ENCODE results near the gene ZNF227. TPM values are rescaled to one million over a fixed set of nuclear protein-coding genes. Genes with fewer than 3 reads are reported as not detected.

The ZNF227 gene
- total and polyA plus RNA-seq, 2 donors (not counting 3 experiments of a cell fraction or from before 2014, with no cell fraction given): 3.4 to 17.8 TPM

DNA sequence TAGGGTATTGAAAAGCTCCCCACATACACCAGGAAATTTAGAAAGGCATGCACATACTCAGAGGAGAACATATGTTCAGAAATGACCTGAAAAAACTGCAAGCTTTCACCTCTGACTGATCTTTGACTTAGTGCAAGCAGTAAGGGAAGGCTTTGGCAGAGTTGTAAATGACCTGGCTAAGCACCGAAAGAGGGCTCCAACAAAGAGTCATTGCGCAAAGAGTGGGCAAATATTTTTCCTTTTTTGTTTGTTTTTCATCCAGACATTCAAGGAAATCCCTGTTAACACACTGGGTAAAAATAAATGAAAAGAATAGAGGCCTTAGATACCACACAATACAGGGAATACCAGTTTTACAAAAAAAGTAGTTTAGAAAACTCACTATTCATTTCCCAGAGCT is 42.2 kb downstream of the ZNF227 start:
- Histone ChIP-seq H2AFZ (ENCODE audit: low read depth, low read length) (no peak overlapping the region), H3K9me3 (replicated peaks; ENCODE audit: control insufficient read depth, insufficient read depth, low read length) (no peaks in the 10 kb centered on the region), H3K9me1 (replicated peaks; ENCODE audit: control insufficient read depth, extremely low read depth, insufficient read depth, low read length) (no peaks in the 10 kb centered on the region), H3K9ac (replicated peaks; ENCODE audit: extremely low read depth, insufficient read depth, low read length) (no peak overlapping the region), H3K4me2 (ENCODE audit: insufficient read depth, low read length) (no peak overlapping the region), H3K27me3 (ENCODE audit: control insufficient read depth in 2 of 2, insufficient read depth in 2 of 2, low read length in 2 of 2) (no peaks in the 10 kb centered on the region), H3K4me3 (replicated peaks in 1 of 3; ENCODE audit: insufficient read depth in 1 of 3, low read depth in 1 of 3, low read length in 3 of 3) (no peak overlapping the region), H3K4me1 (ENCODE audit: control insufficient read depth, extremely low read depth, insufficient read depth, low read length) (no peaks in the 10 kb centered on the region), H4K20me1 (replicated peaks; ENCODE audit: control insufficient read depth, extremely low read depth, insufficient read depth, low read length) (no peaks in the 10 kb centered on the region), H3K27ac (ENCODE audit: insufficient read depth, low read depth, low read length) (no peak overlapping the region), H3K79me2 (ENCODE audit: control insufficient read depth, insufficient read depth, low read length) (no peaks in the 10 kb centered on the region), H3K36me3 (ENCODE audit: control insufficient read depth in 2 of 2, extremely low read depth in 1 of 2, insufficient read depth in 2 of 2, low read length in 2 of 2) (no peaks in the 10 kb centered on the region)
- BruUV-seq (replicated peaks): no TSS peak
- dilution Hi-C loops (cut with MboI; ENCODE audit: extremely low pct_ligation_motif_present, low sequenced_read_pairs) (no loop called here), intact Hi-C loops (cut with micrococcal nuclease) (no loop called here)
- no peak for FAIRE-seq
- TF ChIP-seq, protein P1, sequence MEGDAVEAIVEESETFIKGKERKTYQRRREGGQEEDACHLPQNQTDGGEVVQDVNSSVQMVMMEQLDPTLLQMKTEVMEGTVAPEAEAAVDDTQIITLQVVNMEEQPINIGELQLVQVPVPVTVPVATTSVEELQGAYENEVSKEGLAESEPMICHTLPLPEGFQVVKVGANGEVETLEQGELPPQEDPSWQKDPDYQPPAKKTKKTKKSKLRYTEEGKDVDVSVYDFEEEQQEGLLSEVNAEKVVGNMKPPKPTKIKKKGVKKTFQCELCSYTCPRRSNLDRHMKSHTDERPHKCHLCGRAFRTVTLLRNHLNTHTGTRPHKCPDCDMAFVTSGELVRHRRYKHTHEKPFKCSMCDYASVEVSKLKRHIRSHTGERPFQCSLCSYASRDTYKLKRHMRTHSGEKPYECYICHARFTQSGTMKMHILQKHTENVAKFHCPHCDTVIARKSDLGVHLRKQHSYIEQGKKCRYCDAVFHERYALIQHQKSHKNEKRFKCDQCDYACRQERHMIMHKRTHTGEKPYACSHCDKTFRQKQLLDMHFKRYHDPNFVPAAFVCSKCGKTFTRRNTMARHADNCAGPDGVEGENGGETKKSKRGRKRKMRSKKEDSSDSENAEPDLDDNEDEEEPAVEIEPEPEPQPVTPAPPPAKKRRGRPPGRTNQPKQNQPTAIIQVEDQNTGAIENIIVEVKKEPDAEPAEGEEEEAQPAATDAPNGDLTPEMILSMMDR (IDR thresholded peaks at IDR 0.05; ENCODE audit: extremely low read depth in 1 of 2, insufficient read depth in 1 of 2, low read depth in 1 of 2, low read length in 2 of 2): no peak
- TF ChIP-seq FOS (IDR thresholded peaks at IDR 0.05; ENCODE audit: borderline replicate concordance, insufficient read depth, low read length) (no peak), MYC (IDR thresholded peaks at IDR 0.05; ENCODE audit: low read depth, low read length) (no peak), POLR2A (IDR thresholded peaks at IDR 0.05; ENCODE audit: low read depth, low read length) (no peak), GATA2 (IDR thresholded peaks at IDR 0.05; ENCODE audit: insufficient read depth, insufficient read length, low read depth, low read length) (no peak), JUN (IDR thresholded peaks at IDR 0.05; ENCODE audit: borderline replicate concordance, insufficient read depth, insufficient read length, low read depth) (no peak), EZH2 (IDR thresholded peaks at IDR 0.05; ENCODE audit: borderline replicate concordance, low read depth, low read length, severe bottlenecking) (no peak)
- TF ChIP-seq, protein P2, sequence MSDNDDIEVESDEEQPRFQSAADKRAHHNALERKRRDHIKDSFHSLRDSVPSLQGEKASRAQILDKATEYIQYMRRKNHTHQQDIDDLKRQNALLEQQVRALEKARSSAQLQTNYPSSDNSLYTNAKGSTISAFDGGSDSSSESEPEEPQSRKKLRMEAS (IDR thresholded peaks at IDR 0.05; ENCODE audit: insufficient read depth, insufficient read length): no peak
- CTCF ChIA-PET: no interaction called here
- POLR2A ChIA-PET: no interaction called here
- no peak for DNase-seq (ENCODE audit: low read depth, low spot score)

Data from endothelial cell of umbilical vein (primary cell).